ENCODE measurements around the gene EMD.
"Not testable (repeated sequence)": the region's sequence is repeated elsewhere in the genome, so short reads cannot be mapped to it uniquely, and the experiment has no call there.

EMD gene

GRCh38 chrX:154399527-154400368, 20.7 kb downstream of the EMD start:
- no peaks in the 10 kb centered on the region for H3K9me2 ChIP-seq (replicated peaks; ENCODE audit: low read depth, low read length)
- no peak for TF ChIP-seq CTCF (conservative IDR thresholded peaks at IDR 0.05; ENCODE audit: low read length)
- TF ChIP-seq EZH2phosphoT487 (IDR thresholded peaks at IDR 0.05; ENCODE audit: borderline replicate concordance), result no peak
- H3F3A ChIP-seq (ENCODE audit: low read depth), result no peaks in the 10 kb centered on the region; the same call in 1 of the 2 replicates
- H3K9ac ChIP-seq (ENCODE audit: low read depth, low read length, poor library complexity, severe bottlenecking), result peak overlapping the region; percentile 100
- peak overlapping the region; percentile 86 for H3K4me2 ChIP-seq (ENCODE audit: low read depth, low read length, poor library complexity, severe bottlenecking)
- peaks cover 8% of the 10 kb centered on the region for H3K27me3 ChIP-seq (ENCODE audit: insufficient read depth, low read length, poor library complexity, severe bottlenecking)
- H3K79me2 ChIP-seq (ENCODE audit: insufficient read depth, low read length), result peaks cover 35% of the 10 kb centered on the region
- no peaks in the 10 kb centered on the region for H3K9me3 ChIP-seq (ENCODE audit: insufficient read depth, low read depth, low read length)
- peaks cover 25% of the 10 kb centered on the region for H4K20me1 ChIP-seq (ENCODE audit: insufficient read depth, low read length, poor library complexity, severe bottlenecking)
- H2AFZ ChIP-seq (ENCODE audit: low read length), result no peak overlapping the region
- peaks cover 13% of the 10 kb centered on the region for H3K4me1 ChIP-seq (ENCODE audit: insufficient read depth, low read length, poor library complexity, severe bottlenecking)
- H3K36me3 ChIP-seq (ENCODE audit: insufficient read depth, low read length), result peaks cover 21% of the 10 kb centered on the region; the same call in 1 of the 2 replicates
- peak overlapping the region; percentile 93 for H3K4me3 ChIP-seq (ENCODE audit: low read length, poor library complexity, severe bottlenecking)

GRCh38 chrX:154400369-154400817, 21.3 kb downstream of the EMD start:
- H3K9ac ChIP-seq (ENCODE audit: low read depth, low read length, poor library complexity, severe bottlenecking); H3K27me3 ChIP-seq (ENCODE audit: insufficient read depth, low read length, poor library complexity, severe bottlenecking); H2AFZ ChIP-seq (ENCODE audit: low read length); H3F3A ChIP-seq (ENCODE audit: low read depth); H3K9me3 ChIP-seq (ENCODE audit: insufficient read depth, low read depth, low read length); H3K9me2 ChIP-seq (replicated peaks; ENCODE audit: low read depth, low read length): not testable (repeated sequence)
- peaks cover 13% of the 10 kb centered on the region for H3K4me1 ChIP-seq (ENCODE audit: insufficient read depth, low read length, poor library complexity, severe bottlenecking)
- peak overlapping the region; percentile 86 for H3K4me2 ChIP-seq (ENCODE audit: low read depth, low read length, poor library complexity, severe bottlenecking)
- peaks cover 35% of the 10 kb centered on the region for H3K79me2 ChIP-seq (ENCODE audit: insufficient read depth, low read length)
- H4K20me1 ChIP-seq (ENCODE audit: insufficient read depth, low read length, poor library complexity, severe bottlenecking), result peaks cover 25% of the 10 kb centered on the region
- peaks cover 21% of the 10 kb centered on the region; the same call in 1 of the 2 replicates for H3K36me3 ChIP-seq (ENCODE audit: insufficient read depth, low read length)
- H3K4me3 ChIP-seq (ENCODE audit: low read length, poor library complexity, severe bottlenecking), result peak overlapping the region; percentile 93

GRCh38 chrX:154401045-154401799, 22.1 kb downstream of the EMD start:
- TF ChIP-seq EZH2phosphoT487 (IDR thresholded peaks at IDR 0.05; ENCODE audit: borderline replicate concordance) (no peak), CTCF (conservative IDR thresholded peaks at IDR 0.05; ENCODE audit: low read length) (no peak)
- Histone ChIP-seq H3F3A (ENCODE audit: low read depth) (no peaks in the 10 kb centered on the region; the same call in 1 of the 2 replicates), H3K4me1 (ENCODE audit: insufficient read depth, low read length, poor library complexity, severe bottlenecking) (peaks cover 13% of the 10 kb centered on the region), H3K9me3 (ENCODE audit: insufficient read depth, low read depth, low read length) (no peaks in the 10 kb centered on the region), H3K36me3 (ENCODE audit: insufficient read depth, low read length) (peaks cover 21% of the 10 kb centered on the region; the same call in 1 of the 2 replicates), H3K27me3 (ENCODE audit: insufficient read depth, low read length, poor library complexity, severe bottlenecking) (peaks cover 8% of the 10 kb centered on the region), H3K79me2 (ENCODE audit: insufficient read depth, low read length) (peaks cover 35% of the 10 kb centered on the region), H3K4me2 (ENCODE audit: low read depth, low read length, poor library complexity, severe bottlenecking) (no peak overlapping the region), H3K4me3 (ENCODE audit: low read length, poor library complexity, severe bottlenecking) (no peak overlapping the region), H4K20me1 (ENCODE audit: insufficient read depth, low read length, poor library complexity, severe bottlenecking) (peaks cover 25% of the 10 kb centered on the region), H3K9ac (ENCODE audit: low read depth, low read length, poor library complexity, severe bottlenecking) (no peak overlapping the region), H3K9me2 (replicated peaks; ENCODE audit: low read depth, low read length) (no peaks in the 10 kb centered on the region), H2AFZ (ENCODE audit: low read length) (no peak overlapping the region)
